Right forelimb (tissue), 1 donor: Measurements from ENCODE around the gene AOPEP.
"Not testable (repeated sequence)": the region's sequence is repeated elsewhere in the genome, so short reads cannot be mapped to it uniquely, and the experiment has no call there.

ENCODE experiments used
- DNase-seq: peaks from one replicate; pipeline ENCODE4 v3.0.0-alpha.2; 2018

Gene AOPEP

GRCh38 chr9:94941211-94941875 is 214.8 kb downstream of the AOPEP start:
- no peak for DNase-seq

GRCh38 chr9:94944626-94945025 is 218.1 kb downstream of the AOPEP start:
- DNase-seq: no peak

- peak; percentile 60 for DNase-seq
Observed at GRCh38 chr9:94945197-94946144, 219.0 kb downstream of the AOPEP start.

GRCh38 chr9:94946256-94946655 is 219.8 kb downstream of the AOPEP start:
- no peak for DNase-seq

- DNase-seq: no peak
Observed at GRCh38 chr9:94948567-94949235, 222.2 kb downstream of the AOPEP start.

- no peak for DNase-seq
Observed at GRCh38 chr9:94949370-94949769, 222.9 kb downstream of the AOPEP start.

- no peak for DNase-seq
Observed at GRCh38 chr9:94950040-94950578, 223.6 kb downstream of the AOPEP start.

- no peak for DNase-seq
Observed at GRCh38 chr9:94950579-94951323, 224.3 kb downstream of the AOPEP start.

- DNase-seq: no peak
Observed at GRCh38 chr9:94951324-94952135, 225.0 kb downstream of the AOPEP start.

- no peak for DNase-seq
Observed at GRCh38 chr9:94952565-94953373, 226.3 kb downstream of the AOPEP start.

- DNase-seq: no peak
Observed at GRCh38 chr9:94956731-94957130, 230.2 kb downstream of the AOPEP start.

- no peak for DNase-seq
Observed at GRCh38 chr9:94960964-94961363, 234.5 kb downstream of the AOPEP start.

- no peak for DNase-seq
Observed at GRCh38 chr9:94961870-94962269, 235.4 kb downstream of the AOPEP start.

- not testable (repeated sequence) for DNase-seq
Observed at GRCh38 chr9:94965631-94966030, 239.1 kb downstream of the AOPEP start.

GRCh38 chr9:94966046-94966445 is 239.5 kb downstream of the AOPEP start:
- not testable (repeated sequence) for DNase-seq

GRCh38 chr9:94967482-94967881 is 241.0 kb downstream of the AOPEP start:
- DNase-seq: no peak

- DNase-seq: no peak
Observed at GRCh38 chr9:94971378-94972131, 245.1 kb downstream of the AOPEP start.

GRCh38 chr9:94973451-94973941 is 247.0 kb downstream of the AOPEP start:
- DNase-seq: peak; percentile 64

- no peak for DNase-seq
Observed at GRCh38 chr9:94974154-94974879, 247.8 kb downstream of the AOPEP start.
